Lung (tissue), 12 donors: ENCODE measurements around the gene NAV2. TPM values are rescaled to one million over a fixed set of nuclear protein-coding genes. Genes with fewer than 3 reads are reported as not detected.

Source experiments
- ATAC-seq: fragments of 200-7000 bp; cut with Tn5 transposase; one replicate; pipeline ENCODE4 v1.9.1; 2020; ENCODE audit warnings: moderate number of reproducible peaks; ENCODE audit not compliant: insufficient read depth, low FRiP score
- DNase-seq, 3 donors: peaks; one replicate each; pipeline ENCODE4 v3.0.0-alpha.2; 2013 to 2017
- H3K27ac ChIP-seq, 2 donors: one replicate each; pipeline ENCODE4 v1.5.1; 2013; ENCODE audit warnings: mild to moderate bottlenecking in 2 of 2, moderate library complexity in 2 of 2, control low read depth in 1 of 2, inconsistent platforms in 1 of 2, low read depth in 1 of 2, low read length in 1 of 2
- H3K27me3 ChIP-seq, 3 donors: one replicate each; pipeline ENCODE4 v1.5.1; 2013; ENCODE audit warnings: low read length in 2 of 3; ENCODE audit not compliant: control insufficient read depth in 3 of 3, insufficient read depth in 3 of 3
- H3K36me3 ChIP-seq, 4 donors: one replicate each; pipeline ENCODE4 v1.5.1; 2013; ENCODE audit warnings: low read length in 4 of 4, mild to moderate bottlenecking in 1 of 4, moderate library complexity in 1 of 4; ENCODE audit not compliant: control insufficient read depth in 4 of 4, insufficient read depth in 4 of 4
- H3K4me1 ChIP-seq, 5 donors: one replicate each; pipeline ENCODE4 v1.5.1; 2013; ENCODE audit warnings: low read length in 5 of 5, mild to moderate bottlenecking in 2 of 5, moderate library complexity in 1 of 5; ENCODE audit not compliant: control insufficient read depth in 5 of 5, insufficient read depth in 5 of 5
- H3K4me3 ChIP-seq: one replicate; pipeline ENCODE4 v1.5.1; 2013; ENCODE audit warnings: mild to moderate bottlenecking, control low read depth, moderate library complexity
- H3K9ac ChIP-seq, 2 donors: one replicate each; pipeline ENCODE4 v1.5.1; 2013; ENCODE audit warnings: low read length in 2 of 2, control low read depth in 1 of 2; ENCODE audit not compliant: insufficient read depth in 1 of 2
- H3K9me3 ChIP-seq, 4 donors: one replicate each; pipeline ENCODE4 v1.5.1; 2013; ENCODE audit warnings: low read length in 3 of 4, mild to moderate bottlenecking in 1 of 4, moderate library complexity in 1 of 4; ENCODE audit not compliant: control insufficient read depth in 4 of 4, insufficient read depth in 3 of 4
- WGBS, 2 donors: extraction: QIAGEN DNeasy Blood & Tissue Kit; methylation state at CpG; one replicate each; pipeline ENCODE4 v1.1.7; 2013; 5-methylcytosine and 5-hydroxymethylcytosine counted together
- polyA plus RNA-seq, 2 donors: library from polyadenylated mRNA; stranded (reverse); fragments of 200-250 nt; gene quantifications; one replicate each; pipeline ENCODE4 v1.2.1, GENCODE V29; 2013
- total RNA-seq, 2 donors: library from RNA; depleted of rRNA in 1 of 2; stranded (reverse); fragments of >200 nt in 1 of 2; gene quantifications; one replicate each; pipeline ENCODE4 v1.2.1, GENCODE V29; 2014 to 2021
- TF ChIP-seq, protein P1 (sequence below): IDR thresholded peaks from 2 replicates; pipeline ENCODE4 v1.5.1; 2012; ENCODE audit warnings: mild to moderate bottlenecking; ENCODE audit errors: control extremely low read depth, extremely low read depth
- donor health status: control.
- donor health status: control.
- donor health status: Bipolar disorder and iron deficiency.
- donor health status: healthy.
- donor health status: DM: yes; HTN: yes; CAD: no.

NAV2 gene
- total and polyA plus RNA-seq, 4 donors = 6.8 to 47.9 (median 20.2) TPM

DNA sequence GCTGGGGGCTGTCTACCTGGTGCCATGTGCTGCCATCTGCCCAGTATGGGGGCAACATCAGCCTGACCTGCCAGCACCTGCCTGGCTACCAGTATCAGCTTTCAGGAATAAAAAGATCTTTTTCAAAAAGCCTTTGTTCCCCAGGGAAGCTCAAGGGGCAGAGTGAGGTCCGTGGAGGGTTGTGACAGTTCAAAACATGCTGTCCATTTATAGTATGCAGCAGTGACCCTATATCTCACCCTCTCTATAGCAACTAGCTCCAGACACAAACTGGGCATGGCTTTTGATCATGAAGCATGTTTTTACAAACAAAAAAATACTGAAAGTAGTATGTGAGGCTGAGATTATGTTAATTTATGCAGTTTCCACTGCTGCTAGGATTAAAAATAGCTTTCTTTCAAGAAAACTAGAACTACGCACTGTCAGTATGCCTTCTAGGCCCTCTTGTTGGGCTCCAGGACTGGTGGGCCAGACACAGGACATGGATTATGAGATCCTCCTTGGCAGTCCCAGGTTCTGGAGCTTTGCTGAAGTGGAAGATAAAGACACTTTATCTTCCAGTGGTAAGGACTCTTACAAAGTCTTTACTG is 23.4 kb downstream of the NAV2 start:
- no peaks in the 10 kb centered on the region for H3K36me3 ChIP-seq
- 82 to 90% methylated on average over 2 of the region's 2 CpGs for WGBS, 2 donors
- no peak for DNase-seq
- no peaks in the 10 kb centered on the region for H3K27me3 ChIP-seq
- TF ChIP-seq, protein P1, sequence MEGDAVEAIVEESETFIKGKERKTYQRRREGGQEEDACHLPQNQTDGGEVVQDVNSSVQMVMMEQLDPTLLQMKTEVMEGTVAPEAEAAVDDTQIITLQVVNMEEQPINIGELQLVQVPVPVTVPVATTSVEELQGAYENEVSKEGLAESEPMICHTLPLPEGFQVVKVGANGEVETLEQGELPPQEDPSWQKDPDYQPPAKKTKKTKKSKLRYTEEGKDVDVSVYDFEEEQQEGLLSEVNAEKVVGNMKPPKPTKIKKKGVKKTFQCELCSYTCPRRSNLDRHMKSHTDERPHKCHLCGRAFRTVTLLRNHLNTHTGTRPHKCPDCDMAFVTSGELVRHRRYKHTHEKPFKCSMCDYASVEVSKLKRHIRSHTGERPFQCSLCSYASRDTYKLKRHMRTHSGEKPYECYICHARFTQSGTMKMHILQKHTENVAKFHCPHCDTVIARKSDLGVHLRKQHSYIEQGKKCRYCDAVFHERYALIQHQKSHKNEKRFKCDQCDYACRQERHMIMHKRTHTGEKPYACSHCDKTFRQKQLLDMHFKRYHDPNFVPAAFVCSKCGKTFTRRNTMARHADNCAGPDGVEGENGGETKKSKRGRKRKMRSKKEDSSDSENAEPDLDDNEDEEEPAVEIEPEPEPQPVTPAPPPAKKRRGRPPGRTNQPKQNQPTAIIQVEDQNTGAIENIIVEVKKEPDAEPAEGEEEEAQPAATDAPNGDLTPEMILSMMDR = no peak
- H3K4me1 ChIP-seq = peaks cover 0 to 20% (median 3%) of the 10 kb centered on the region in 5 donors
- no peak for ATAC-seq
- H3K9ac ChIP-seq = no peak overlapping the region
- no peak overlapping the region for H3K27ac ChIP-seq
- no peak overlapping the region for H3K4me3 ChIP-seq
- H3K9me3 ChIP-seq = no peaks in the 10 kb centered on the region

DNA sequence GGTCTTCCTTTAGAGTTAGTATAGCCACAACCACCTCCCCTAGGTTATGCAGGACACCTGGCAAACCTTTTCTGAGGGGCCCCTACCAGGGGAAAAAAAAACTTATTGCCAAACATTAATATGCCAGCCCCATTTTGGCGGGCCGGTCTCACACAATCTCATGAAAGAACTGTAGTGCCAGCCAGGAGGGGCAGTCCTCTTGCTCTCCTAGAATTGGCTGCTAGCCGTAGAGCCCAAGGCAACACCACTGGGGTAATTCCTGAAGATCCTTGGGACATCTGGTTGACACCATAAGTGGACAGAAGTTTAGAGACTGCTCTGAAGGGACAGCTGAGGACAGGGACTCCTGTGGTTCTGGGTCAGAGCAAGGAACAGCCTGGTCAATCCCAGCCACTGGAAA is 24.2 kb downstream of the NAV2 start:
- peaks cover 0 to 20% (median 3%) of the 10 kb centered on the region in 5 donors for H3K4me1 ChIP-seq
- TF ChIP-seq, protein P1 = no peak
- DNase-seq (no peak), ATAC-seq (no peak)
- no peaks in the 10 kb centered on the region for H3K36me3 ChIP-seq
- WGBS, 2 donors = 93 to 98% methylated on average over 3 of the region's 3 CpGs
- no peak overlapping the region for H3K9ac ChIP-seq
- no peak overlapping the region for H3K27ac ChIP-seq
- no peaks in the 10 kb centered on the region for H3K27me3 ChIP-seq
- H3K4me3 ChIP-seq = no peak overlapping the region
- no peaks in the 10 kb centered on the region for H3K9me3 ChIP-seq

DNA sequence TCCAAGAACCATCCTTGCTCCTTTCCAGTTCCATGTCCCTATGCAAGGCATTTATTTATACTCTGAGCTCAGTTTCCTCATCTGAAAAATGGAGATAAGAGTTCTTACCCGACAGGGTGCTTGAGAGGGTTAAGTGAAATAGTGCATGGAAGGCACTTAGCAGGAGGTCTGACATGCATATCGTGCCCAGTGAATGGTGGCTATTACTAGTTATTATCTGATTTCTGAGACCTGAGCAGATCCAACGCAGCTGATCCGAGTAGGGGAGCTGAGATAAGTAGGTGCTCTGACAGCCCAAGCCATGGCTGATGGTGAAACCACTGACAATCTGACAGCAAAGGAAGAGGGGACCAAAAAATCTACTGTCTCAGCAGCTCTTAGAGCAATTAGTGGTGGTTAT is 24.9 kb downstream of the NAV2 start:
- TF ChIP-seq, protein P1 = no peak
- DNase-seq = no peak

DNA sequence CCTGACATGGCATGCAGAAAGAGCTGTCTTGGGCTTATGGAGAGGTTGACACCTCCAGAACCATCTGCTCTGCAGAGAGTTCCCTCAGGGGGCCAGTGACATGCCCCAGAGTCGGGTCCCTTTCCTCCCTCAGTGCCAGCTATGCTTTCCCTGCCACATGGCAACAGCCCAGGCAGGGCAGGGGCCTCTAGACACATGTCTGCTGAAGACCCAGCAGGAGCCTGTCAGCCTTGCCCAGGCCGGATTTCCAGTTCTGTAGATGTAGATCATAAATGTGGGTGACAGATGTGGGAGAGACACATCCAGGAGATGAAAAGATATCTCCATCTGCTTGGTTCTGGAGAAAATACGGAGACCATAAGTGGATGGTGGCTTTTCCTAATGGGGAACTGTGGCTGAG is 25.5 kb downstream of the NAV2 start:
- no peak overlapping the region for H3K27ac ChIP-seq

More for the DNA sequence above, 24.9 kb downstream of the NAV2 start:
- H3K27ac ChIP-seq = no peak overlapping the region
- 90% methylated on average over 4 of the region's 4 CpGs for WGBS, 2 donors
- H3K9me3 ChIP-seq = no peaks in the 10 kb centered on the region
- H3K4me3 ChIP-seq = no peak overlapping the region
- no peak for ATAC-seq
- peaks cover 0 to 20% (median 3%) of the 10 kb centered on the region in 5 donors for H3K4me1 ChIP-seq
- H3K36me3 ChIP-seq = no peaks in the 10 kb centered on the region
- H3K9ac ChIP-seq = no peak overlapping the region
- no peaks in the 10 kb centered on the region for H3K27me3 ChIP-seq

More for the DNA sequence above, 25.5 kb downstream of the NAV2 start:
- no peaks in the 10 kb centered on the region for H3K27me3 ChIP-seq
- no peak overlapping the region for H3K4me3 ChIP-seq
- ATAC-seq = no peak
- no peaks in the 10 kb centered on the region for H3K9me3 ChIP-seq
- peaks cover 0 to 20% (median 3%) of the 10 kb centered on the region in 5 donors for H3K4me1 ChIP-seq
- H3K9ac ChIP-seq = no peak overlapping the region
- TF ChIP-seq, protein P1 = no peak
- no peak for DNase-seq
- H3K36me3 ChIP-seq = no peaks in the 10 kb centered on the region
- 57 to 62% methylated on average over 3 of the region's 3 CpGs for WGBS, 2 donors
